CD4-positive, alpha-beta T cell (primary cell): ENCODE data around the gene KRTAP7-1. TPM values are rescaled to one million over a fixed set of nuclear protein-coding genes. Genes with fewer than 3 reads are reported as not detected.

Experiments used
- ATAC-seq: fragments of 200-7000 bp; cut with Tn5 transposase; one replicate; pipeline ENCODE4 v1.10.0; 2022; ENCODE audit warnings: mild to moderate bottlenecking; ENCODE audit not compliant: poor library complexity
- CTCF ChIA-PET: fragments of 350-600 bp; sonication (Branson Sonifier 250); formaldehyde crosslinking; loops from one replicate; lab custom pipeline; 2021; ENCODE audit warnings: antibody characterized with exemption, inconsistent platforms; lab: Charles Lee
- POLR2A ChIA-PET: fragments of 350-600 bp; sonication (Branson Sonifier 250); formaldehyde crosslinking; loops from one replicate; lab custom pipeline; 2021; ENCODE audit warnings: antibody characterized with exemption, inconsistent platforms; lab: Charles Lee
- DNase-seq, 14 experiments: peaks; one replicate each; pipeline ENCODE4 v3.0.0-alpha.2; 2013 to 2020; ENCODE audit warnings: mixed read lengths in 2 of 14
- H3K27ac ChIP-seq, 2 donors: one replicate each; pipeline versions ENCODE4 v1.5.1 to v1.7.0; 2013; ENCODE audit warnings: low read length in 2 of 2, low read depth in 1 of 2, mild to moderate bottlenecking in 1 of 2
- H3K27me3 ChIP-seq, 2 experiments: 1 replicate in 1 of 2; 2 replicates in 1 of 2; pipeline versions ENCODE4 v1.6.1 to v1.7.0; 2013; ENCODE audit warnings: low read length in 2 of 2, control low read depth in 1 of 2, mild to moderate bottlenecking in 1 of 2, moderate library complexity in 1 of 2; ENCODE audit not compliant: insufficient read depth in 2 of 2, control insufficient read depth in 1 of 2
- H3K36me3 ChIP-seq: one replicate; pipeline ENCODE4 v1.6.1; 2013; ENCODE audit warnings: low read length, control low read depth; ENCODE audit not compliant: insufficient read depth
- H3K4me1 ChIP-seq: one replicate; pipeline ENCODE4 v1.6.1; 2013; ENCODE audit warnings: low read length, control low read depth; ENCODE audit not compliant: insufficient read depth
- H3K4me3 ChIP-seq: one replicate; pipeline ENCODE4 v1.5.1; 2013; ENCODE audit warnings: mild to moderate bottlenecking, low read length, moderate library complexity
- H3K9me3 ChIP-seq, 2 experiments: 1 replicate in 1 of 2; 2 replicates in 1 of 2; pipeline versions ENCODE4 v1.6.1 to v1.7.0; 2013; ENCODE audit warnings: low read length in 2 of 2, mild to moderate bottlenecking in 2 of 2, control low read depth in 1 of 2, moderate library complexity in 1 of 2; ENCODE audit not compliant: control insufficient read depth in 1 of 2, insufficient read depth in 1 of 2
- H3K27ac Mint-ChIP-seq: one replicate; pipeline ENCODE4 v1.8.0; 2020; ENCODE audit warnings: mixed read lengths
- H3K27me3 Mint-ChIP-seq: one replicate; pipeline ENCODE4 v1.8.0; 2021; ENCODE audit warnings: mixed read lengths
- H3K36me3 Mint-ChIP-seq: one replicate; pipeline ENCODE4 v1.8.0; 2021; ENCODE audit warnings: low read depth, mixed read lengths
- H3K4me1 Mint-ChIP-seq: one replicate; pipeline ENCODE4 v1.8.0; 2021; ENCODE audit warnings: low read depth, mixed read lengths
- H3K4me3 Mint-ChIP-seq: one replicate; pipeline ENCODE4 v1.8.0; 2020; ENCODE audit warnings: mild to moderate bottlenecking, mixed read lengths
- H3K9me3 Mint-ChIP-seq: one replicate; pipeline ENCODE4 v1.8.0; 2020; ENCODE audit warnings: mixed read lengths
- CTCF ChIP-seq: fragments of 200-600 bp; IDR thresholded peaks from one replicate; pipeline ENCODE4 v1.8.0; 2022; ENCODE audit warnings: antibody characterized with exemption, mild to moderate bottlenecking
- intact Hi-C, 2 experiments: fragments of 100-400 bp; cut with DNase I in 1 of 2; cut with micrococcal nuclease in 1 of 2; formaldehyde crosslinking; loops; one replicate each; pipeline versions ENCODE4 v1.15.1 to v1.9.0; 2023 to 2025; cut with DNase I, micrococcal nuclease
- total RNA-seq, 174 experiments: library from RNA in 2 of 174; stranded (reverse) in 2 of 174; gene quantifications; one replicate each; pipeline ENCODE4 v1.2.3 and lab custom pipeline; 2021 to 2026

KRTAP7-1 gene
- total RNA-seq, 2 experiments from 2014 or later, result not detected

- H3K27me3 ChIP-seq, result no peaks in the 10 kb centered on the region
- H3K4me3 ChIP-seq, result no peak overlapping the region
- no peak for ATAC-seq
- no peaks in the 10 kb centered on the region for H3K4me1 Mint-ChIP-seq
- no peak for DNase-seq
- no peaks in the 10 kb centered on the region for H3K9me3 Mint-ChIP-seq
- peaks cover 8% of the 10 kb centered on the region for H3K27me3 Mint-ChIP-seq
- H3K36me3 ChIP-seq, result no peaks in the 10 kb centered on the region
- CTCF ChIA-PET, result no interaction called here
- H3K4me1 ChIP-seq, result no peaks in the 10 kb centered on the region
- no peak overlapping the region for H3K4me3 Mint-ChIP-seq
- H3K27ac ChIP-seq, result no peak overlapping the region
- TF ChIP-seq CTCF, result no peak
- H3K27ac Mint-ChIP-seq, result no peak overlapping the region
- intact Hi-C loops, result no loop called here
- no peaks in the 10 kb centered on the region for H3K9me3 ChIP-seq
- POLR2A ChIA-PET, result no interaction called here
- no peaks in the 10 kb centered on the region for H3K36me3 Mint-ChIP-seq
Observed at GRCh38 chr21:30800605-30801004, 29.0 kb downstream of the KRTAP7-1 start.

GRCh38 chr21:30793581-30794314 is 35.8 kb downstream of the KRTAP7-1 start:
- no peak for TF ChIP-seq CTCF
- peaks cover 7% of the 10 kb centered on the region for H3K27me3 Mint-ChIP-seq
- DNase-seq (no peak), ATAC-seq (no peak)
- POLR2A ChIA-PET, result no interaction called here
- no peak overlapping the region for H3K27ac Mint-ChIP-seq
- no peaks in the 10 kb centered on the region for H3K9me3 ChIP-seq
- no peaks in the 10 kb centered on the region for H3K9me3 Mint-ChIP-seq
- no peaks in the 10 kb centered on the region for H3K4me1 Mint-ChIP-seq
- no peak overlapping the region for H3K4me3 Mint-ChIP-seq
- H3K4me3 ChIP-seq, result no peak overlapping the region
- no peaks in the 10 kb centered on the region for H3K36me3 Mint-ChIP-seq
- no peaks in the 10 kb centered on the region for H3K27me3 ChIP-seq
- no peaks in the 10 kb centered on the region for H3K36me3 ChIP-seq
- no peaks in the 10 kb centered on the region for H3K4me1 ChIP-seq
- intact Hi-C loops, result no loop called here
- CTCF ChIA-PET, result no interaction called here
- no peak overlapping the region for H3K27ac ChIP-seq

GRCh38 chr21:30779249-30779648 is 50.3 kb downstream of the KRTAP7-1 start:
- H3K4me1 ChIP-seq, result no peaks in the 10 kb centered on the region
- no peaks in the 10 kb centered on the region for H3K36me3 Mint-ChIP-seq
- no peak for TF ChIP-seq CTCF
- no peaks in the 10 kb centered on the region for H3K4me1 Mint-ChIP-seq
- peaks cover 5% of the 10 kb centered on the region for H3K27me3 Mint-ChIP-seq
- ChIA-PET CTCF (interaction anchor here (0.7 kb wide), 1 partner anchor 9 kb away, joined by 3 read pairs; no protein-coding TSS in a partner anchor), POLR2A (no interaction called here)
- peaks cover 0 to 5% of the 10 kb centered on the region in 2 experiments for H3K27me3 ChIP-seq
- no peak overlapping the region for H3K27ac ChIP-seq
- no peak overlapping the region for H3K27ac Mint-ChIP-seq
- ATAC-seq, result no peak
- H3K4me3 ChIP-seq, result no peak overlapping the region
- intact Hi-C loops, result no loop called here
- H3K9me3 ChIP-seq, result peaks cover 3 to 5% of the 10 kb centered on the region in 2 experiments
- no peak for DNase-seq
- no peaks in the 10 kb centered on the region for H3K36me3 ChIP-seq
- H3K9me3 Mint-ChIP-seq, result peaks cover 2% of the 10 kb centered on the region
- H3K4me3 Mint-ChIP-seq, result no peak overlapping the region

Other genes starting within 250 kb of the KRTAP7-1 start
- not detected for gene KRTAP22-2, start 239.4 kb downstream of the KRTAP7-1 start, total RNA-seq
- not detected for gene KRTAP6-3, start 237.3 kb downstream of the KRTAP7-1 start, total RNA-seq
- gene KRTAP6-2, start 230.9 kb downstream of the KRTAP7-1 start, total RNA-seq, result not detected
- gene KRTAP22-1, start 228.7 kb downstream of the KRTAP7-1 start, total RNA-seq, result not detected
- gene KRTAP6-1, start 215.8 kb downstream of the KRTAP7-1 start, total RNA-seq, result not detected
- gene KRTAP20-1, start 213.3 kb downstream of the KRTAP7-1 start, total RNA-seq, result not detected
- not detected for gene KRTAP20-4, start 209.1 kb downstream of the KRTAP7-1 start, total RNA-seq
- not detected for gene KRTAP20-2, start 194.6 kb downstream of the KRTAP7-1 start, total RNA-seq
- not detected for gene KRTAP20-3, start 186.9 kb downstream of the KRTAP7-1 start, total RNA-seq
- gene KRTAP21-3, start 111.0 kb downstream of the KRTAP7-1 start, total RNA-seq, result not detected
- not detected for gene KRTAP21-2, start 82.5 kb downstream of the KRTAP7-1 start, total RNA-seq
- gene KRTAP21-1, start 74.3 kb downstream of the KRTAP7-1 start, total RNA-seq, result not detected
- not detected for gene KRTAP8-1, start 16.5 kb downstream of the KRTAP7-1 start, total RNA-seq
- gene KRTAP11-1, start 51.8 kb upstream of the KRTAP7-1 start, total RNA-seq, result not detected
- gene KRTAP19-8, start 208.7 kb upstream of the KRTAP7-1 start, total RNA-seq, result not detected